ENCODE measurements around the gene PRKCA. TPM values are rescaled to one million over a fixed set of nuclear protein-coding genes. Genes with fewer than 3 reads are reported as not detected.
"Not testable (repeated sequence)": the region's sequence is repeated elsewhere in the genome, so short reads cannot be mapped to it uniquely, and the experiment has no call there.

Gene PRKCA
- total and polyA plus RNA-seq, 3 experiments from 2014 or later = 1.8 to 74.1 (median 73.9) TPM

DNA sequence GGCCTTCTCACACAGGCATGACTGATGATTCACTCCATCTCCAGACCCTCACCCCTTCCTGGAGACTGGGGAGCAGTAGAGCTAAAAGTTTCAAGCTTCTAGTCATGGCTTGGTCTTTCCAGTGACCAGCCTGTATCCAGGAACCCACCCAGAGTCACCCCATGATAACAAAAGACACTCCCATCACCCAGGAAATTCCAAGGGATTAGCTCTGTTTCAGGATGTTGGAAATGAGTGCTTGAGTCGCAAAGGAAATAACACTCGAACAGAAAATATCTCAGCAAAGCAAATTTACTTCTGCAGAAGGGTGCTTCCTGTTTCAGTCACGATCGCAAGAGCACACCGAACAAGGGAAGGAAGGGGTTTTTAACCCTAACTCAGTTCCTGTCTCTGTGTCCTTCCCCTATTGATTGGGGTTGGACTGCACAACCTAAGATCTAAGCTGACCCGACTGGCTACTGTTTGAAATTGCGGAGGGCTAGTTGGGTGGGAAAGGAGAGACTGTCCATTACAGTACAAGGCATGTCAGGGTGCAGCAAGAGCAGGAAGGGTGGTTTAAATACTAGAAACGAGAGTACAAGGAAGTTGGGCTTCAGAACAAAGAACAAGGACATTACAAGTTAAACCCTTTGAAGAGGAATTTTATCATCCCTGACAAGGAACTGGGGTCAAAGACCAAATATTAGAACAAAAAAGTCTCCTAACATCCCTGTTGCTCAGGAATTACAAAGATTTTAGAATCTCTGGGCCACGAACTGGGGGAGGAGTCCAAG, 308.1 kb downstream of the PRKCA start:
- Mint-ChIP-seq H3K27me3 (no peaks in the 10 kb centered on the region), H3K9me3 (peaks cover 21 to 37% (median 32%) of the 10 kb centered on the region in 5 donors), H3K4me1 (peaks cover 9 to 14% (median 9%) of the 10 kb centered on the region in 3 donors), H3K36me3 (peaks cover 5 to 48% (median 6%) of the 10 kb centered on the region in 3 donors), H3K27ac (peak overlapping the region in 1 of 8 donors; percentile 43), H3K4me3 (no peak overlapping the region)
- Histone ChIP-seq H3K4me3 (ENCODE audit: low read length) (no peak overlapping the region), H3K27me3 (ENCODE audit: insufficient read depth, low read length, poor library complexity, severe bottlenecking) (no peaks in the 10 kb centered on the region), H3K27ac (ENCODE audit: low read depth, low read length) (no peak overlapping the region), H3K36me3 (ENCODE audit: insufficient read depth, low read length) (no peaks in the 10 kb centered on the region), H3K9me3 (ENCODE audit: low read length) (peaks cover 14% of the 10 kb centered on the region), H3K4me1 (ENCODE audit: insufficient read depth, low read length) (no peaks in the 10 kb centered on the region)
- CTCF ChIA-PET = no interaction called here
- POLR2A ChIA-PET = no interaction called here
- no peak for DNase-seq

DNA sequence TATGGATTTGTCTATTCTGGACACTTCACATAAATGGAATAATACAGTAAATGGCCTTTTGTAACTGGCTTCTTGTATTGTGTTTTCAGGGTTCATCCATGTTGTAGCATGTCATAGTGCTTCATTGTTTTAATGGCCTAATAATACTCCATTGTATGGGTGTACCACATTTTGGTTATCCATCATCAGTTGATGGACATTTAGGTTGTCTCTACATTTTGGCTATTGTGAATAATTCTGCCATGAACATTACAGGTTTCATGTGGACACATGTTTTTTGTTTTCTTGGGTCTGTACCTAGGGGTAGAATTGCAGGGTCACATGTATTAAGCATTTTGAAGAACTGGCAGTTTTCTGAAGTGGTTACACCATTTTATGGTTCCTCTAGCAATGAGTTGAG, 309.0 kb downstream of the PRKCA start:
- Histone ChIP-seq H3K27me3 (ENCODE audit: insufficient read depth, low read length, poor library complexity, severe bottlenecking) (no peaks in the 10 kb centered on the region), H3K4me3 (ENCODE audit: low read length) (no peak overlapping the region), H3K9me3 (ENCODE audit: low read length) (peaks cover 14% of the 10 kb centered on the region), H3K27ac (ENCODE audit: low read depth, low read length) (no peak overlapping the region), H3K36me3 (ENCODE audit: insufficient read depth, low read length) (no peaks in the 10 kb centered on the region), H3K4me1 (ENCODE audit: insufficient read depth, low read length) (no peaks in the 10 kb centered on the region)
- ChIA-PET POLR2A (no interaction called here), CTCF (no interaction called here)
- Mint-ChIP-seq H3K4me1 (peaks cover 9 to 14% (median 10%) of the 10 kb centered on the region in 3 donors), H3K36me3 (peaks cover 5 to 46% (median 6%) of the 10 kb centered on the region in 3 donors), H3K4me3 (no peak overlapping the region), H3K27ac (no peak overlapping the region), H3K9me3 (peaks cover 21 to 37% (median 32%) of the 10 kb centered on the region in 5 donors), H3K27me3 (no peaks in the 10 kb centered on the region)
- DNase-seq = no peak

DNA sequence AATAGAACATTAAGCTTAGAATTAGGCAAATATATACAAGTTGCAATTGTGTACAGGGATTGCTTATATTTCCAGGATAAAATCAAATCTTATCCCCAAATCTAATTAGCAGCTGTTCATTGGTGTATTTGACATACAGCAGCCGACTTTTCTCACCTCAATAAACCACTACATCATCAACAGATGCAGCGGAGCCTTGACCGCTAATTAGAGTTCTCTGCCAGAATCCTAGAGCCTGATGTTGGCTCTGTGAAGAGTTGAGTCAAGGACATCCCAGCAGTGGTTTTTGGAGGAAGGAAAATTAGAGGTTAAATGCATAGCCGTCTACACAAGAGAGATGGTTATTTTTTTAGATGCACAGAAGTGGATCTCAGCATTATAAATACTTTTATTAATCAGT, 310.6 kb downstream of the PRKCA start:
- H3K4me1 Mint-ChIP-seq = peaks cover 9 to 14% (median 14%) of the 10 kb centered on the region in 3 donors
- no peaks in the 10 kb centered on the region for H3K36me3 ChIP-seq (ENCODE audit: insufficient read depth, low read length)
- peaks cover 5 to 42% (median 11%) of the 10 kb centered on the region in 3 donors for H3K36me3 Mint-ChIP-seq
- ChIA-PET CTCF (no interaction called here), POLR2A (no interaction called here)
- no peaks in the 10 kb centered on the region for H3K27me3 Mint-ChIP-seq
- no peak for DNase-seq
- no peak overlapping the region for H3K27ac ChIP-seq (ENCODE audit: low read depth, low read length)
- H3K4me3 Mint-ChIP-seq = no peak overlapping the region
- no peak overlapping the region for H3K27ac Mint-ChIP-seq
- no peaks in the 10 kb centered on the region for H3K4me1 ChIP-seq (ENCODE audit: insufficient read depth, low read length)
- peaks cover 21 to 33% (median 32%) of the 10 kb centered on the region in 5 donors for H3K9me3 Mint-ChIP-seq
- H3K4me3 ChIP-seq (ENCODE audit: low read length) = no peak overlapping the region
- no peaks in the 10 kb centered on the region for H3K27me3 ChIP-seq (ENCODE audit: insufficient read depth, low read length, poor library complexity, severe bottlenecking)
- peaks cover 14% of the 10 kb centered on the region for H3K9me3 ChIP-seq (ENCODE audit: low read length)

DNA sequence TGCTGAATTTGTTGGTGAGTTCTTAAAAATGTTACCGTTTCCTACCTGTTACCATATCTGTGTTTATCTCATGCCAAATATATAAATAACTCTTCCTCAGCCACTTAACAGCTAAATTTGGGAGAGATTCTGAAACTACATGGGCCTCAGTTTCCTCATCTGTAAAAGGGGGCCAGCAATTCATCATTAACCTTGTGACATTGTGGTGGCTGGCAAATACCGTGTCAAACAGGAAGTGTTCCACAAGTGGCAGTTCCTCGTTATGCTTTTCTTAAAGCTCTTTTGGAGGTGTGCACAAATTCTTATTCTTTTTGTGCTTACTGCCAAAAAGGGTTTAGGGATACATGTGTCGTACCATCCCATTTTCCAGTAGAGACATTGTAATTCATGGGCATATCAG, 312.1 kb downstream of the PRKCA start:
- ChIA-PET POLR2A (no interaction called here), CTCF (no interaction called here)
- peaks cover 14% of the 10 kb centered on the region for H3K9me3 ChIP-seq (ENCODE audit: low read length)
- H3K36me3 ChIP-seq (ENCODE audit: insufficient read depth, low read length) = no peaks in the 10 kb centered on the region
- no peaks in the 10 kb centered on the region for H3K4me1 ChIP-seq (ENCODE audit: insufficient read depth, low read length)
- no peaks in the 10 kb centered on the region for H3K27me3 ChIP-seq (ENCODE audit: insufficient read depth, low read length, poor library complexity, severe bottlenecking)
- H3K36me3 Mint-ChIP-seq = peaks cover under 1 to 27% (median 6%) of the 10 kb centered on the region in 3 donors
- H3K4me3 Mint-ChIP-seq = no peak overlapping the region
- H3K4me1 Mint-ChIP-seq = peaks cover 9 to 14% (median 14%) of the 10 kb centered on the region in 3 donors
- H3K27ac Mint-ChIP-seq = no peak overlapping the region
- H3K27ac ChIP-seq (ENCODE audit: low read depth, low read length) = no peak overlapping the region
- no peaks in the 10 kb centered on the region for H3K27me3 Mint-ChIP-seq
- no peak overlapping the region for H3K4me3 ChIP-seq (ENCODE audit: low read length)
- peaks cover 14 to 23% (median 20%) of the 10 kb centered on the region in 5 donors for H3K9me3 Mint-ChIP-seq
- DNase-seq = no peak

DNA sequence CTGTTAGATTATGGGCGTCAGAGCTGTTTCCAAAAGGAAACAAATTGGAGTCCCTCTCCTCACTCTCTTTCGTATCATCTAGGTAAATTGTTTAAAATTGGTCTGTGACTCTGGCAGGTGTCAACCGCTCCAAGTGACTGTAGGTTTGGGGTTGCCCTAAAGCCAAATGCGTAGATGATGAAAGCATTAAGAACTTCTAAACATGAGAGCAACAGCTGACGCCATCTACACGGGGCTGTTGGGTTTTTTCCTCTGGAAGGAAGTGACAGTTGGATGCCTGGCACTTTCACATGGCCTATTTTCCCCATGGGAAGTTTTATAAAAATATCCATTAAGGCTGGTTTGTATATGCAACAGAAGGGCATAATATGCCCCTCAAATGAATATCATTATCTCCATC, 316.8 kb downstream of the PRKCA start:
- CTCF ChIA-PET = no interaction called here
- Histone ChIP-seq H3K27me3 (ENCODE audit: insufficient read depth, low read length, poor library complexity, severe bottlenecking) (no peaks in the 10 kb centered on the region), H3K4me3 (ENCODE audit: low read length) (no peak overlapping the region), H3K36me3 (ENCODE audit: insufficient read depth, low read length) (no peaks in the 10 kb centered on the region), H3K27ac (ENCODE audit: low read depth, low read length) (no peak overlapping the region), H3K4me1 (ENCODE audit: insufficient read depth, low read length) (no peaks in the 10 kb centered on the region), H3K9me3 (ENCODE audit: low read length) (no peaks in the 10 kb centered on the region)
- no peak overlapping the region for H3K4me3 Mint-ChIP-seq
- H3K36me3 Mint-ChIP-seq = peaks cover 0 to 11% (median 5%) of the 10 kb centered on the region in 3 donors
- no peak for DNase-seq
- H3K9me3 Mint-ChIP-seq = no peaks in the 10 kb centered on the region
- no peak overlapping the region for H3K27ac Mint-ChIP-seq
- H3K27me3 Mint-ChIP-seq = peaks cover 0 to 6% of the 10 kb centered on the region in 2 donors
- POLR2A ChIA-PET = no interaction called here
- peaks cover 8 to 16% (median 9%) of the 10 kb centered on the region in 3 donors for H3K4me1 Mint-ChIP-seq

DNA sequence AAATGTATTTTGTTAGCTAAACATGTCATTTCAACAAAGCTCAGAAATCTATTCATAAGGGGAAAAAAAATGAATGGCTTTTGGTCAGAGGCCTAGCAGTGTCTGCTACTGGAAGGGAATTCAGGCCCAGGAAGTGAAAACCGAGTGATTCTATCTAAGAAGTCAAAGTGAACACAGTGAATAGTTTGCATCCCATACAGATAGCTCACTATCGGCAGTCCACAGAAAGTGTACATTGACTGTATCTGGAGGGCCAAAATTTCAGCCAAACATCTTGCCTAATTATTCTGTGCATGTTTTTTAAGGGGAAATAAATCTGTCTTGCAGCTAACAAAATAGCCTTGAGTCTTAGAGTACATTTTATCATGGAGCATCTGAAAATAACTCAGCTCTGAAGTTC, 318.1 kb downstream of the PRKCA start:
- Mint-ChIP-seq H3K9me3 (no peaks in the 10 kb centered on the region), H3K4me3 (no peak overlapping the region), H3K36me3 (peaks cover 0 to 11% (median 5%) of the 10 kb centered on the region in 3 donors), H3K4me1 (peaks cover 0 to 17% (median 3%) of the 10 kb centered on the region in 3 donors), H3K27me3 (peaks cover 0 to 6% of the 10 kb centered on the region in 2 donors), H3K27ac (peak overlapping the region in 4 of 8 donors; percentile 13 to 66 (median 36))
- Histone ChIP-seq H3K4me1 (ENCODE audit: insufficient read depth, low read length) (no peaks in the 10 kb centered on the region), H3K27ac (ENCODE audit: low read depth, low read length) (no peak overlapping the region), H3K27me3 (ENCODE audit: insufficient read depth, low read length, poor library complexity, severe bottlenecking) (no peaks in the 10 kb centered on the region), H3K36me3 (ENCODE audit: insufficient read depth, low read length) (no peaks in the 10 kb centered on the region), H3K4me3 (ENCODE audit: low read length) (no peak overlapping the region), H3K9me3 (ENCODE audit: low read length) (no peaks in the 10 kb centered on the region)
- ChIA-PET CTCF (no interaction called here), POLR2A (no interaction called here)
- DNase-seq = no peak

DNA sequence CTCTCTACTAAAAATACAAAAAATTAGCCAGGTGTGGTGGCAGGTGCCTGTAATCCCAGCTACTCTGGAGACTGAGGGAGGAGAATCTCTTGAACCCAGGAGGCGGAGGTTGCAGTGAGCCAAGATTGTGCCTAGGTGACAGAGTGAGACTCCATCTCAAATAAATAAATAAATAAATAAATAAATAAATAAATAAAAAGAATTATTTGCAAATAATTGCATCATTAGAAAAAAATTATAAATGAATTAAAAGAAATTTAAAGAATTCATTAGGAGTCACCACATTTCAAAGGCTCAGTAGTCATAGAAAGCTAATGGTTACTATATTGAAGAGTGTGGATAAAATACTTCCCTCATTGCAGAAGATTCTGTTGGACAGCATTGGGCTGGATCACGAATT, 322.2 kb downstream of the PRKCA start:
- DNase-seq; H3K4me1 ChIP-seq (ENCODE audit: insufficient read depth, low read length); CTCF ChIA-PET; H3K27ac ChIP-seq (ENCODE audit: low read depth, low read length); H3K27ac Mint-ChIP-seq; H3K27me3 Mint-ChIP-seq; H3K36me3 Mint-ChIP-seq; H3K9me3 Mint-ChIP-seq; POLR2A ChIA-PET; H3K27me3 ChIP-seq (ENCODE audit: insufficient read depth, low read length, poor library complexity, severe bottlenecking); H3K9me3 ChIP-seq (ENCODE audit: low read length); H3K4me3 ChIP-seq (ENCODE audit: low read length); H3K36me3 ChIP-seq (ENCODE audit: insufficient read depth, low read length); H3K4me3 Mint-ChIP-seq: not testable (repeated sequence)
- peaks cover 0 to 12% (median 3%) of the 10 kb centered on the region in 3 donors for H3K4me1 Mint-ChIP-seq

DNA sequence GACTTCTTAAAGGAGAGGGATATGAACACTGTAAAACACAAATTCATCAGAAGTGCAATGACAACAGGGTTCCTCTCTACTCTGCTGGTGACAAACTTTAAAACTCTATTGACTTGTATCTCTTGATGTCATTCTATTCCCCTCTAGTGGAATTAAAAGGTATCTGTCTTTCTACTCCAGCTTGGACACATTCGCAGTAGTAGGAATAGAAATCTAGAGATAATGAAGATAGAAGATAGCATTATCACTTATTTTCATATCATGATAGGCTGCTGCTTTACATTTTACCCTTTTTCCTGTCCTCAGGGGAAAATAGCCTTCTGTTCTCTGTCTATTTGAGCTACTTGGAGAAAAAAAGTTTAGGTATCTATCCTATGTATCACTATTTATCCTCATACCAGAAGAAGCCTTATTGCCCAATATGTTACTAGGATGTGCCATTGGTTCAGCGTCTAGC, 322.9 kb downstream of the PRKCA start:
- no peaks in the 10 kb centered on the region for H3K9me3 Mint-ChIP-seq
- Histone ChIP-seq H3K27me3 (ENCODE audit: insufficient read depth, low read length, poor library complexity, severe bottlenecking) (no peaks in the 10 kb centered on the region), H3K36me3 (ENCODE audit: insufficient read depth, low read length) (no peaks in the 10 kb centered on the region), H3K4me3 (ENCODE audit: low read length) (no peak overlapping the region), H3K9me3 (ENCODE audit: low read length) (no peaks in the 10 kb centered on the region), H3K27ac (ENCODE audit: low read depth, low read length) (no peak overlapping the region), H3K4me1 (ENCODE audit: insufficient read depth, low read length) (no peaks in the 10 kb centered on the region)
- no peak overlapping the region for H3K27ac Mint-ChIP-seq
- ChIA-PET CTCF (no interaction called here), POLR2A (no interaction called here)
- peaks cover 0 to 8% (median 0%) of the 10 kb centered on the region in 3 donors for H3K36me3 Mint-ChIP-seq
- H3K27me3 Mint-ChIP-seq = peaks cover 0 to 6% of the 10 kb centered on the region in 2 donors
- peaks cover 0 to 12% (median 3%) of the 10 kb centered on the region in 3 donors for H3K4me1 Mint-ChIP-seq
- no peak overlapping the region for H3K4me3 Mint-ChIP-seq
- DNase-seq = no peak

Data from CD8-positive, alpha-beta memory T cell (primary cell).